Measurements from ENCODE around the gene MYH9. TPM values are rescaled to one million over a fixed set of nuclear protein-coding genes. Genes with fewer than 3 reads are reported as not detected.

The MYH9 gene
- total RNA-seq, 2 experiments from 2014 or later = 112 to 223 TPM

- ChIA-PET POLR2A (interaction anchor here (0.6 to 0.7 kb wide), 2 partner anchors 134 to 161 kb away, joined by 3 read pairs; partner anchors contain the start of gene TXN2), CTCF (ENCODE audit: unreplicated experiment) (no interaction called here)
- no peak overlapping the region for H3K27ac ChIP-seq (ENCODE audit: low read depth, low read length, poor library complexity, severe bottlenecking)
- H2AFZ ChIP-seq (ENCODE audit: low read length) = no peak overlapping the region
- no peaks in the 10 kb centered on the region for H3K79me2 ChIP-seq (ENCODE audit: insufficient read depth, low read depth, low read length)
- H3K9me3 ChIP-seq (ENCODE audit: low read length) = no peaks in the 10 kb centered on the region
- no peaks in the 10 kb centered on the region for H3K4me1 ChIP-seq (ENCODE audit: insufficient read depth, low read length, poor library complexity, severe bottlenecking)
- peaks cover 94% of the 10 kb centered on the region for H3K36me3 ChIP-seq (ENCODE audit: insufficient read depth, low read length)
- no peak overlapping the region for H3K4me2 ChIP-seq (ENCODE audit: low read length)
- no TSS peak for BruUV-seq (replicated peaks)
- DNase-seq (ENCODE audit: low spot score) = no peak
- H3K9me2 ChIP-seq (ENCODE audit: insufficient read depth, low read length) = no peaks in the 10 kb centered on the region
- intact Hi-C loops (cut with micrococcal nuclease; ENCODE audit: unreplicated experiment) = no loop called here
- H3K4me3 ChIP-seq (ENCODE audit: low read depth, low read length, poor library complexity, severe bottlenecking) = no peak overlapping the region
- TF ChIP-seq, protein P1, sequence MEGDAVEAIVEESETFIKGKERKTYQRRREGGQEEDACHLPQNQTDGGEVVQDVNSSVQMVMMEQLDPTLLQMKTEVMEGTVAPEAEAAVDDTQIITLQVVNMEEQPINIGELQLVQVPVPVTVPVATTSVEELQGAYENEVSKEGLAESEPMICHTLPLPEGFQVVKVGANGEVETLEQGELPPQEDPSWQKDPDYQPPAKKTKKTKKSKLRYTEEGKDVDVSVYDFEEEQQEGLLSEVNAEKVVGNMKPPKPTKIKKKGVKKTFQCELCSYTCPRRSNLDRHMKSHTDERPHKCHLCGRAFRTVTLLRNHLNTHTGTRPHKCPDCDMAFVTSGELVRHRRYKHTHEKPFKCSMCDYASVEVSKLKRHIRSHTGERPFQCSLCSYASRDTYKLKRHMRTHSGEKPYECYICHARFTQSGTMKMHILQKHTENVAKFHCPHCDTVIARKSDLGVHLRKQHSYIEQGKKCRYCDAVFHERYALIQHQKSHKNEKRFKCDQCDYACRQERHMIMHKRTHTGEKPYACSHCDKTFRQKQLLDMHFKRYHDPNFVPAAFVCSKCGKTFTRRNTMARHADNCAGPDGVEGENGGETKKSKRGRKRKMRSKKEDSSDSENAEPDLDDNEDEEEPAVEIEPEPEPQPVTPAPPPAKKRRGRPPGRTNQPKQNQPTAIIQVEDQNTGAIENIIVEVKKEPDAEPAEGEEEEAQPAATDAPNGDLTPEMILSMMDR (conservative IDR thresholded peaks at IDR 0.05; ENCODE audit: low read length) = no peak
- TF ChIP-seq EZH2phosphoT487 (IDR thresholded peaks at IDR 0.05; ENCODE audit: borderline replicate concordance, low read depth, low read length) = no peak
- no peaks in the 10 kb centered on the region for H4K20me1 ChIP-seq (ENCODE audit: insufficient read depth, low read length)
Measured at GRCh38 chr22:36320553-36320952, 67.2 kb downstream of the MYH9 start.

GRCh38 chr22:36319595-36320497 is 67.9 kb downstream of the MYH9 start:
- Histone ChIP-seq H3K36me3 (ENCODE audit: insufficient read depth, low read length) (peaks cover 94% of the 10 kb centered on the region), H4K20me1 (ENCODE audit: insufficient read depth, low read length) (no peaks in the 10 kb centered on the region), H3K4me1 (ENCODE audit: insufficient read depth, low read length, poor library complexity, severe bottlenecking) (no peaks in the 10 kb centered on the region), H3K27ac (ENCODE audit: low read depth, low read length, poor library complexity, severe bottlenecking) (no peak overlapping the region), H3K9me3 (ENCODE audit: low read length) (no peaks in the 10 kb centered on the region), H3K4me2 (ENCODE audit: low read length) (no peak overlapping the region), H3K4me3 (ENCODE audit: low read depth, low read length, poor library complexity, severe bottlenecking) (no peak overlapping the region), H3K79me2 (ENCODE audit: insufficient read depth, low read depth, low read length) (no peaks in the 10 kb centered on the region), H2AFZ (ENCODE audit: low read length) (no peak overlapping the region), H3K9me2 (ENCODE audit: insufficient read depth, low read length) (no peaks in the 10 kb centered on the region)
- no peak for DNase-seq (ENCODE audit: low spot score)
- no TSS peak for BruUV-seq (replicated peaks)
- TF ChIP-seq EZH2phosphoT487 (IDR thresholded peaks at IDR 0.05; ENCODE audit: borderline replicate concordance, low read depth, low read length) = no peak
- TF ChIP-seq, protein P1 (conservative IDR thresholded peaks at IDR 0.05; ENCODE audit: low read length) = no peak
- intact Hi-C loops (cut with micrococcal nuclease; ENCODE audit: unreplicated experiment) = no loop called here
- POLR2A ChIA-PET = interaction anchor here (0.6 kb wide), 1 partner anchor 162 kb away, joined by 3 read pairs; the partner anchor contains the start of gene TXN2
- CTCF ChIA-PET (ENCODE audit: unreplicated experiment) = no interaction called here

DNA sequence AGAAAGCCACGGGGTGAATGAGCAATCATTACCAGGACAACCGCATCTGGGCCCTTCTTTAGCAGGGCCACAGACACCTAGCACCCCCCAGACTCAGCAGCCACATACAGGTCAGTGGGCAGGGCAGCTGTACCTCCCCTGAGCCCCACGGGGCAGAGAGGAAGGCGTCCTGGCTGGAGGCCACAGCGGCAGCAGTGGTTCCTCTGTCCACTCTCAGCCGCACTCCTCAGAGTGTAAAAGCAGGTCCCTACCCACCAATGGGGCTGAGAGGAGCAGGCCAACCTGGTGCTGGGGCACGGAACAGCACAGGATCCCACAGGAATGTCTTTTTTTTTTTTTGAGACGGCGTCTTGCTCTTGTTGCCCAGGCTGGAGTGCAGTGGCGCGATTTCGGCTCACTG is 69.3 kb downstream of the MYH9 start:
- no peaks in the 10 kb centered on the region for H3K9me2 ChIP-seq (ENCODE audit: insufficient read depth, low read length)
- no peaks in the 10 kb centered on the region for H3K4me1 ChIP-seq (ENCODE audit: insufficient read depth, low read length, poor library complexity, severe bottlenecking)
- no peaks in the 10 kb centered on the region for H4K20me1 ChIP-seq (ENCODE audit: insufficient read depth, low read length)
- no peaks in the 10 kb centered on the region for H3K9me3 ChIP-seq (ENCODE audit: low read length)
- peaks cover 94% of the 10 kb centered on the region for H3K36me3 ChIP-seq (ENCODE audit: insufficient read depth, low read length)
- no peaks in the 10 kb centered on the region for H3K79me2 ChIP-seq (ENCODE audit: insufficient read depth, low read depth, low read length)
- TF ChIP-seq, protein P1 (conservative IDR thresholded peaks at IDR 0.05; ENCODE audit: low read length) = no peak
- no peak for TF ChIP-seq EZH2phosphoT487 (IDR thresholded peaks at IDR 0.05; ENCODE audit: borderline replicate concordance, low read depth, low read length)
- POLR2A ChIA-PET = no interaction called here
- H3K27ac ChIP-seq (ENCODE audit: low read depth, low read length, poor library complexity, severe bottlenecking) = no peak overlapping the region
- no peak for DNase-seq (ENCODE audit: low spot score)
- no peak overlapping the region for H3K4me2 ChIP-seq (ENCODE audit: low read length)
- H3K4me3 ChIP-seq (ENCODE audit: low read depth, low read length, poor library complexity, severe bottlenecking) = no peak overlapping the region
- no peak overlapping the region for H2AFZ ChIP-seq (ENCODE audit: low read length)
- intact Hi-C loops (cut with micrococcal nuclease; ENCODE audit: unreplicated experiment) = no loop called here
- CTCF ChIA-PET (ENCODE audit: unreplicated experiment) = no interaction called here
- BruUV-seq (replicated peaks) = no TSS peak
